HepG2 (cell line): ENCODE measurements around the gene TAF1C.

Source experiments
- ARNT2 ChIP-seq: sonication (generic); formaldehyde crosslinking; IDR thresholded peaks from 2 replicates; pipeline ENCODE4 v1.8.0; 2022; ENCODE audit warnings: mild to moderate bottlenecking, low read depth, missing genetic modification reagents, moderate library complexity
- GATAD1 ChIP-seq: IDR thresholded peaks from 2 replicates; pipeline ENCODE4 v1.6.1; 2016; ENCODE audit warnings: missing genetic modification reagents, missing compliant biosample characterization
- GTF2F1 ChIP-seq: fragments of 150-350 bp; IDR thresholded peaks from 2 replicates; pipeline ENCODE4 v1.6.1; 2014; ENCODE audit warnings: low read length
- NFKBIZ ChIP-seq: IDR thresholded peaks from 2 replicates; pipeline ENCODE4 v1.6.1; 2018; ENCODE audit warnings: missing genetic modification reagents, missing compliant biosample characterization
- POLR2A ChIP-seq, 2 experiments: IDR thresholded peaks; 2 replicates each; pipeline ENCODE4 v1.6.1; 2011; ENCODE audit warnings: low read depth in 2 of 2, low read length in 2 of 2, mild to moderate bottlenecking in 1 of 2, moderate library complexity in 1 of 2; ENCODE audit not compliant: insufficient read depth in 1 of 2
- POLR2AphosphoS2 ChIP-seq: IDR thresholded peaks from 2 replicates; pipeline ENCODE4 v1.6.1; 2011; ENCODE audit warnings: low read depth, low read length, improper control_type of control experiment
- SMC3 ChIP-seq: IDR thresholded peaks from 2 replicates; pipeline ENCODE4 v1.6.1; 2011; ENCODE audit warnings: low read length, improper control_type of control experiment
- SP2 ChIP-seq: sonication (generic); formaldehyde crosslinking; IDR thresholded peaks from 2 replicates; pipeline ENCODE4 v1.5.1; 2020; ENCODE audit warnings: mild to moderate bottlenecking, missing genetic modification reagents
- ZBTB4 ChIP-seq: sonication (generic); formaldehyde crosslinking; IDR thresholded peaks from 2 replicates; pipeline ENCODE4 v1.4.0; 2020; ENCODE audit warnings: missing genetic modification reagents, mild to moderate bottlenecking, borderline replicate concordance
- ZNF354B ChIP-seq: sonication (generic); formaldehyde crosslinking; IDR thresholded peaks from 2 replicates; pipeline ENCODE4 v1.8.0; 2022; ENCODE audit warnings: mild to moderate bottlenecking, missing genetic modification reagents
- ZNF530 ChIP-seq: sonication (generic); formaldehyde crosslinking; IDR thresholded peaks from 2 replicates; pipeline ENCODE4 v1.5.0; 2020; ENCODE audit warnings: low read depth, mild to moderate bottlenecking, missing genetic modification reagents
- ZNF615 ChIP-seq: sonication (generic); formaldehyde crosslinking; IDR thresholded peaks from 2 replicates; pipeline ENCODE4 v1.5.0; 2020; ENCODE audit warnings: mild to moderate bottlenecking, missing genetic modification reagents, borderline replicate concordance
- ZNF773 ChIP-seq: sonication (generic); formaldehyde crosslinking; IDR thresholded peaks from 2 replicates; pipeline ENCODE4 v1.4.0; 2020; ENCODE audit warnings: missing genetic modification reagents, borderline replicate concordance
- ZNF839 ChIP-seq: sonication (generic); formaldehyde crosslinking; IDR thresholded peaks from 2 replicates; pipeline ENCODE4 v1.4.0; 2020; ENCODE audit warnings: missing genetic modification reagents, mild to moderate bottlenecking, borderline replicate concordance

- TF ChIP-seq ZBTB4 (CRISPR knock-in tag) = no peak
- no peak for TF ChIP-seq ZNF354B (CRISPR knock-in tag)
- no peak for TF ChIP-seq ARNT2 (CRISPR knock-in tag)
- no peak for TF ChIP-seq POLR2A (IDR thresholded peaks at IDR 0.05; ENCODE audit: insufficient read depth in 1 of 2, low read depth in 2 of 2, low read length in 2 of 2)
- no peak for TF ChIP-seq GATAD1 (CRISPR knock-in tag)
- no peak for TF ChIP-seq ZNF530 (CRISPR knock-in tag)
- TF ChIP-seq GTF2F1 = no peak
- no peak for TF ChIP-seq ZNF615 (CRISPR knock-in tag)
- no peak for TF ChIP-seq POLR2AphosphoS2
- TF ChIP-seq ZNF839 (CRISPR knock-in tag) = no peak
- TF ChIP-seq ZNF773 (CRISPR knock-in tag) = no peak
- no peak for TF ChIP-seq SP2 (CRISPR knock-in tag)
- no peak for TF ChIP-seq NFKBIZ (CRISPR knock-in tag)
- TF ChIP-seq SMC3 = no peak
Measured at GRCh38 chr16:84225571-84225970, 38.7 kb upstream of the TAF1C start.
